HG02678 (cell line): ENCODE measurements around the gene GARRE1.

Source experiments
- ATAC-seq: cut with Tn5 transposase; IDR thresholded peaks from one replicate; pipeline ENCODE4 v1.9.1; 2021; ENCODE audit warnings: mild to moderate bottlenecking, moderate library complexity; ENCODE audit not compliant: unreplicated experiment

GARRE1 gene

GRCh38 chr19:34288381-34288780 is 34.0 kb downstream of the GARRE1 start:
- ATAC-seq = no peak

DNA sequence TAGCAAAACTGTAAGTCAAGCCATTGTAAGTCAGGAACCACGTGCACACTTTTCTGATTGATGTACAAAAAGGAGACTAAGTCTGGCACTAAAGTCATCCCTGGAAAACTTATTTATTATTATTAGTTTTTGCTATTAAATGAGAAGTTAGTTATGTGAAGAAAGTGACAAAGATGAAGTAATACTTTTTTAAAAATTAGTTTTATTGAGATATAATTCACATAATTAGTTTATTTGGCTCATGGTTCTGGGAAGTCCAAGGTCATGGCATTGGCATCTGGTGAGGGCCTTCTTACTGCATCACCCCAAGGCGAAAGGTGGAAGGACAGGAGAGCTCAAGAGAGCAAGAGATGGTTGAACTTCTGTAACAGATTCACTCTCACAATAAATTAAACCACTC is 36.9 kb downstream of the GARRE1 start:
- no peak for ATAC-seq

DNA sequence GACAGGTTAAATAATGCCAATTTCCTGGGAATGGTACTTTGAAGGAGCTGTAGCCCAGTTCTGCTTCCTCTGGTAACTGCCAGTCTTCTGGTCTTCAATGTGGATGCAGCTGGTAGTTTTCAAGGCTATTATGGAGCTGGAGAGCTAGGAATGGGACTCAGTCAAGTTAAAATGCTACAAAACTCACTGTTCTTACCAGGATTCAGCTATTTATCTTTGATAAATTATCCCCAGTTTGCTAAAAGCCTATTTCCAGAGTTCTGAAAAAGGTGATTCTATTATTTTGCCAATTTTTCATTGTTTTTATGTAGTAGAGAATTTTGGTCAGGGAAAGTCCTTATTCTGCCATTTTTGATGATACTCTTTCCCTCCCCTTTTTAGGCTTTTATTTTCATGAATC is 40.7 kb downstream of the GARRE1 start:
- no peak for ATAC-seq

DNA sequence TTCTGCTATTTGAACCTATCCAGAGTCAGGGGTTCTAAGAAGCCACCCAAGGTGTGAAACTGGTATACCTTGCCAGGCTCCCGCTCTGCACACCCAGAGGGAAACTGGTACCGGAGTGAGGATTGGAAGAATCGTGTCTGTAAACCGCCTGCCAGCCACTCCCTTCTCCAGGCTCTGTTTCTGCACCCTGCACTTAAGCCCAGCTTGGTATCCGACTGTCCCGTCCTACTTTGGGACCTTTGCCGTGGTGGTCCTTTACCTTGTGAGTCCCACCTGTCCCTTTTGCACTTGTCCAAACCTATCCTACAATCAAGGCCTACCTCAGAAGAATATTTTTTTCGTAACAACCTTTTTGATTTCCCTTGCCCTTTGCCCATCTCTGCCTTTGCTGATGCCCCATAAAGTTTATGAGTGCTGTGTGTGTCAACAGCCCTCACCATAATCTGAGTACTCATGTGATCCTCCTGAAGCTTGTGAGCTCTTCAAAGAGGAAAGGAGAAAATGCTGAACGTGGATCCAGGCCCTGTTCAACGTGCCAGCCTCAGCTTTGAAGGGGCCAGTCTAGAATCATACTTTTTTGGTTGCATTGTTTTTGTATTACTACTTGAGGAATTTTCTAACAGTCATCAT is 44.7 kb downstream of the GARRE1 start:
- no peak for ATAC-seq

GRCh38 chr19:34299576-34299975 is 45.2 kb downstream of the GARRE1 start:
- ATAC-seq = no peak

DNA sequence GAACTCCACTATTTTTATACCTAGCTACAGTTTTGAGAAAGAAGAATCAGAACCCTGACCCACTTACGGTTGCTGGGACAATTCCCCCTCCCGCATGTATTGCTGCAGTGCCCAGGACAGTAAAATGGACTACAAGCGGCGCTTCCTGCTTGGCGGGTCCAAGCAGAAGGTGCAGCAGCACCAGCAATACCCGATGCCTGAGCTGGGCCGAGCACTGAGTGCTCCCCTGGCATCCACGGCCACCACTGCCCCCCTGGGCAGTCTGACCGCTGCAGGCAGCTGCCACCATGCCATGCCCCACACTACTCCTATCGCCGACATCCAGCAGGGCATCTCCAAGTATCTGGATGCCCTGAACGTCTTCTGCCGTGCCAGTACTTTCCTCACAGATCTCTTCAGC is 46.0 kb downstream of the GARRE1 start:
- ATAC-seq = no peak

DNA sequence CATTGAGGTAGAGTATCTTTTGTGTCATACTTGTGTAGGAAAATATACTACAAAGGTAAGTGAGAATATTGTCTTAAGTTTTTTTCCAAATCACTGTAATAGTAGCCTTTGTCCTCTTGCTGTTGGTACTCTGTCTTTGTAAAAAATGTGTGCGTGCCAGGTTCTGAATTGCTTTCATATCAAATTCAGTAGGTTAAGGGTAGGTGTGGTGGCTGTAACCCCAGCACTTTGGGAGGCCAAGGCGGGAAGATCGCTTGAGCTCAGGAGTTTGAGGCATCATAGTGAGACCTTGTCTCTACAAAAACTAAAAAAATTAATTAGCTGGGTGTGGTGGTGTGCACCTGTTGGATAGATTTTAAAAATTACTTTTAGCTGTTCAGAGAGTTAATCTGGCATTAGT is 46.6 kb downstream of the GARRE1 start:
- no peak for ATAC-seq
